Neural progenitor cell (in vitro differentiated cells): ENCODE measurements around the gene CALU. TPM values are rescaled to one million over a fixed set of nuclear protein-coding genes. Genes with fewer than 3 reads are reported as not detected.

Source experiments
- DNase-seq: peaks from one replicate; pipeline ENCODE4 v3.0.0-alpha.2; 2016; ENCODE audit warnings: low spot score
- H2AFZ ChIP-seq: fragments of 200-600 bp; sonication (generic); replicated peaks from 2 replicates; pipeline ENCODE4 v1.6.1; 2016; ENCODE audit warnings: antibody characterized with exemption
- H3F3A ChIP-seq: fragments of 200-600 bp; sonication (generic); 2 replicates; pipeline ENCODE4 v1.6.1; 2016; ENCODE audit warnings: antibody characterized with exemption, low read depth
- H3K27ac ChIP-seq: fragments of 200-600 bp; sonication (generic); 2 replicates; pipeline ENCODE4 v1.5.1; 2016; ENCODE audit warnings: mild to moderate bottlenecking
- H3K27me3 ChIP-seq: fragments of 200-600 bp; sonication (generic); 2 replicates; pipeline ENCODE4 v1.6.1; 2016; ENCODE audit warnings: mild to moderate bottlenecking, moderate library complexity
- H3K36me3 ChIP-seq: fragments of 200-600 bp; sonication (generic); 2 replicates; pipeline ENCODE4 v1.5.1; 2016
- H3K4me1 ChIP-seq: fragments of 200-600 bp; sonication (generic); 2 replicates; pipeline ENCODE4 v1.6.1; 2016; ENCODE audit warnings: mixed run types
- H3K4me2 ChIP-seq: fragments of 200-600 bp; sonication (generic); 2 replicates; pipeline ENCODE4 v1.6.1; 2016
- H3K4me3 ChIP-seq: fragments of 200-600 bp; sonication (generic); 2 replicates; pipeline ENCODE4 v1.5.1; 2016
- H3K79me2 ChIP-seq: fragments of 200-600 bp; sonication (generic); 2 replicates; pipeline ENCODE4 v1.6.1; 2016; ENCODE audit warnings: low read depth
- H3K9ac ChIP-seq: fragments of 200-600 bp; sonication (generic); 2 replicates; pipeline ENCODE4 v1.6.1; 2016
- H3K9me3 ChIP-seq: fragments of 200-600 bp; sonication (generic); 2 replicates; pipeline ENCODE4 v1.5.1; 2016; ENCODE audit warnings: low read depth
- H4K20me1 ChIP-seq: fragments of 200-600 bp; sonication (generic); 2 replicates; pipeline ENCODE4 v1.6.1; 2016; ENCODE audit warnings: low read depth
- H3K27ac Mint-ChIP-seq: 3 replicates; pipeline ENCODE4 v1.8.0; 2021; ENCODE audit warnings: mixed read lengths
- H3K27me3 Mint-ChIP-seq: 2 replicates; pipeline ENCODE4 v1.8.0; 2022; ENCODE audit warnings: low read depth, mild to moderate bottlenecking, inconsistent platforms, moderate library complexity, mixed read lengths; ENCODE audit not compliant: insufficient read depth
- H3K36me3 Mint-ChIP-seq: 3 replicates; pipeline ENCODE4 v1.8.0; 2021; ENCODE audit warnings: mixed read lengths
- H3K4me1 Mint-ChIP-seq: 3 replicates; pipeline ENCODE4 v1.8.0; 2021; ENCODE audit warnings: mixed read lengths
- H3K4me3 Mint-ChIP-seq: 3 replicates; pipeline ENCODE4 v1.8.0; 2021; ENCODE audit warnings: mild to moderate bottlenecking, moderate library complexity, mixed read lengths
- H3K9me3 Mint-ChIP-seq: 3 replicates; pipeline ENCODE4 v1.8.0; 2020; ENCODE audit warnings: mixed read lengths
- CTCF ChIP-seq: fragments of 200-600 bp; sonication (generic); IDR thresholded peaks from 2 replicates; pipeline ENCODE4 v1.5.1; 2017; ENCODE audit warnings: antibody characterized with exemption, mild to moderate bottlenecking
- EZH2 ChIP-seq: fragments of 200-600 bp; sonication (generic); IDR thresholded peaks from 2 replicates; pipeline ENCODE4 v1.6.1; 2017; ENCODE audit warnings: antibody characterized with exemption, mild to moderate bottlenecking, moderate library complexity
- EZH2phosphoT487 ChIP-seq: fragments of 200-600 bp; sonication (generic); IDR thresholded peaks from 2 replicates; pipeline ENCODE4 v1.6.1; 2017; ENCODE audit warnings: antibody characterized with exemption
- total RNA-seq: library from RNA; depleted of rRNA; stranded (reverse); fragments of >200 nt; gene quantifications from 2 replicates; pipeline ENCODE4 v1.2.3, GENCODE V29; 2015; ENCODE audit warnings: low replicate concordance

The CALU gene
- total RNA-seq, 1 donor from 2014 or later, result 234 TPM

DNA sequence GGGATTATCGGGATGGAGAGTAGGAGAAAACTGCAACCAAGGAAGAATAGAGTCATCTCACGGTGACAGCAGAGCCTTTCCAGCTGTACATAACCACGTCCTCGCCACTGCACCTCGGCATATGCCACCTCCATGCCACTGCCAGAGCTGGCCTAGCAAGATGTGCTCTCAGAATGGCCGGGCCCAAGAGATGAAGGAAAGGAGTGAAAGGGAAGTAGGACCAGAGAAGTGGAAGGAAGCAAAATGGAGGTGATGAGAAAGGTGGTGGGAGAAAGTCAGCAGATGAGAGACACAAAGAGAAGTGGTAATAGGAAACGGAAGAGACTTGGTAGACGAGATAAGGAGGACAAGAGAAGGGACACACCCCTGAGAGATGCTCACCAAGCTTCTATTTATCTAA, 8.0 kb upstream of the CALU start:
- H3K4me1 ChIP-seq, result peaks cover 4% of the 10 kb centered on the region
- no peaks in the 10 kb centered on the region for H3K27me3 Mint-ChIP-seq
- H4K20me1 ChIP-seq, result no peaks in the 10 kb centered on the region
- no peaks in the 10 kb centered on the region for H3K9me3 ChIP-seq
- no peaks in the 10 kb centered on the region for H3K79me2 ChIP-seq
- no peaks in the 10 kb centered on the region for H3K9me3 Mint-ChIP-seq
- H3K9ac ChIP-seq, result no peak overlapping the region
- no peak for DNase-seq
- no peak for TF ChIP-seq EZH2phosphoT487
- peak overlapping the region; percentile 15 for H3K4me3 Mint-ChIP-seq
- peaks cover 12% of the 10 kb centered on the region for H3K4me1 Mint-ChIP-seq
- no peak overlapping the region for H2AFZ ChIP-seq
- H3F3A ChIP-seq, result no peaks in the 10 kb centered on the region
- no peak overlapping the region for H3K27ac ChIP-seq
- H3K4me2 ChIP-seq, result no peak overlapping the region
- no peaks in the 10 kb centered on the region for H3K36me3 ChIP-seq
- H3K27ac Mint-ChIP-seq, result no peak overlapping the region
- H3K4me3 ChIP-seq, result no peak overlapping the region
- H3K36me3 Mint-ChIP-seq, result no peaks in the 10 kb centered on the region
- no peaks in the 10 kb centered on the region for H3K27me3 ChIP-seq

DNA sequence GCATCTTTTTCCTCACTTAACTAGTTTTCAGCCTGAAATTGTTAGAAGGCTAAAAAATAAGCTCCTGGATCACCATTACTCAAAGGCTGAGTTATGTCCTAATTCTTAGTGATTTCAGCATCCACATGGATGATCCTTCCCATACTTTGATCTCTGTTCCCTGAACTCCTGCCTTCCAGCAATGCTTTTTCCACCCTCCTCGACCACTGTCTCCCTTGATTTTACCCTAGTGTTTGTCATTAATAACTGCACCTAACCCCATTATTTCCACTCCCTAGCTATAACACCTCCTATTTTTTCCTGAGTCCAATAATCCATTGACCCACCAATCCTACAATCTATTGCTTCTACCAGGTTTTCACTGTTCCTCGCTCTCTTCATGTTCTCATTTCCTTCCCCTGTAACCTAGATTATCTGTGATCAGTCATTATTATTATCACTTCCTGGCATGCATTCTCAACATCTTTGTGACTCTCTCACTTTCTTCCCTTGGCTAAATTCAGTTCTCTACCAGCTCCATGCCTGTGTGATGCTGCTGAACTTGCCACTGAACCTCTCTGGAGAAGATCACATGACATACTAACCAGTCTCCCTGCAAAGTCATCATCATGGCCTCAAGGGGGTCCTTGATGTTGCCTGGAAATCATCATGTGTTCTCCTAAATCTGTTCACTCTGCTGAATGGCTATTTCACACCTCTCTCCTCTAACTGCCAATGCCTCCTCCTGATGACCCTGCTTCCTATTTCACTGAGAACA, 6.5 kb upstream of the CALU start:
- Mint-ChIP-seq H3K4me3 (no peak overlapping the region), H3K9me3 (no peaks in the 10 kb centered on the region), H3K4me1 (peaks cover 1% of the 10 kb centered on the region), H3K27me3 (peaks cover 2% of the 10 kb centered on the region), H3K36me3 (no peaks in the 10 kb centered on the region), H3K27ac (no peak overlapping the region)
- Histone ChIP-seq H3K9me3 (no peaks in the 10 kb centered on the region), H2AFZ (no peak overlapping the region), H3K27ac (no peak overlapping the region), H3K4me1 (peaks cover 2% of the 10 kb centered on the region), H3K79me2 (no peaks in the 10 kb centered on the region), H3K36me3 (no peaks in the 10 kb centered on the region), H3F3A (peaks cover 1% of the 10 kb centered on the region), H3K9ac (no peak overlapping the region), H3K4me2 (no peak overlapping the region), H3K27me3 (no peaks in the 10 kb centered on the region), H3K4me3 (no peak overlapping the region), H4K20me1 (no peaks in the 10 kb centered on the region)
- no peak for DNase-seq
- TF ChIP-seq CTCF, result no peak
- no peak for TF ChIP-seq EZH2phosphoT487

DNA sequence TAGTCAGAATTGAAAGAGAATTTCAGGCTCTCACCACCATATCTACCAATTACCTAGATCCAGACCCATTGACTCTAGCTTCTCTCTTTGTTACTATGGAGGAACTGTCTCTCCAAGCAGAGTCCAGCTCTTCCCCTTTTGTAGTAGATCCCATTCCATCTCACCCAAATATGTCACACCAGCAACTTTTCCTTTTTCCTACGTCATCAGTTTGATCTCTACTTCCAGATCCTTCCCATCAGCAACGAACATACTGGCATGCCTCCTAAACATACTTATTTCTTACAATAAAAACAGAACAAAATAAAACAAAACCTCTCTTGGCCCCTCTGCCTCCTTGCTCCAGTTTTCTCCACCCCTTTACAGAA, 5.9 kb upstream of the CALU start:
- Histone ChIP-seq H3K27me3 (no peaks in the 10 kb centered on the region), H2AFZ (no peak overlapping the region), H4K20me1 (no peaks in the 10 kb centered on the region), H3K36me3 (no peaks in the 10 kb centered on the region), H3K4me1 (peaks cover 5% of the 10 kb centered on the region), H3K9ac (no peak overlapping the region), H3K27ac (no peak overlapping the region), H3F3A (peaks cover 7% of the 10 kb centered on the region), H3K4me3 (no peak overlapping the region), H3K9me3 (no peaks in the 10 kb centered on the region), H3K4me2 (no peak overlapping the region), H3K79me2 (no peaks in the 10 kb centered on the region)
- no peak overlapping the region for H3K4me3 Mint-ChIP-seq
- H3K27me3 Mint-ChIP-seq, result peaks cover 2% of the 10 kb centered on the region
- H3K9me3 Mint-ChIP-seq, result no peaks in the 10 kb centered on the region
- H3K27ac Mint-ChIP-seq, result no peak overlapping the region
- DNase-seq, result no peak
- TF ChIP-seq EZH2phosphoT487 (no peak), CTCF (no peak), EZH2 (no peak)
- no peaks in the 10 kb centered on the region for H3K36me3 Mint-ChIP-seq
- peaks cover 5% of the 10 kb centered on the region for H3K4me1 Mint-ChIP-seq

DNA sequence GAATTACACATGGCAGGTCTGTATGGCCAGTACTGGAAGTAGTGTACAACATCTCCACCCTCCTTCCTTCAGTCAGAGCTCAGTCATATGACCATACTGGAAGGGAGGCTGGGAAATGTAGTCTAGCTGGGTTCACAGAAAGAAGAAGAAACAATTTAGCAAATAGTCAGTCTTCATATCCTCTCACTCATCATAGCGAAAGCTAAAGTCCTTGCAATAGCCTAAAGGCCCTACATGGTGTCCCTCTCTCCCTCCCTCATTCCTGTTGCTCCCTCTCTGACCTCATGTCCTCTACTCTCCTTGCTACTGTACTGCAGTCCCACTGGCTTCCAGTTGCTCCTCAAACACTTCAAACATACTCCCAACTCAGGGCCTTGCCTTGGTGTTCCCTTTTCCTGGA, 4.3 kb upstream of the CALU start:
- H3K4me3 ChIP-seq, result no peak overlapping the region
- Mint-ChIP-seq H3K36me3 (no peaks in the 10 kb centered on the region), H3K27me3 (peaks cover 4% of the 10 kb centered on the region), H3K4me1 (peaks cover 14% of the 10 kb centered on the region), H3K27ac (no peak overlapping the region), H3K9me3 (no peaks in the 10 kb centered on the region), H3K4me3 (no peak overlapping the region)
- no peak overlapping the region for H3K9ac ChIP-seq
- peaks cover 10% of the 10 kb centered on the region for H3K4me1 ChIP-seq
- H3K27ac ChIP-seq, result no peak overlapping the region
- H3K27me3 ChIP-seq, result no peaks in the 10 kb centered on the region
- H3F3A ChIP-seq, result peaks cover 14% of the 10 kb centered on the region
- TF ChIP-seq CTCF, result no peak
- TF ChIP-seq EZH2, result no peak
- TF ChIP-seq EZH2phosphoT487, result no peak
- no peaks in the 10 kb centered on the region for H3K36me3 ChIP-seq
- H3K79me2 ChIP-seq, result peaks cover 7% of the 10 kb centered on the region
- no peak for DNase-seq
- no peaks in the 10 kb centered on the region for H3K9me3 ChIP-seq
- H3K4me2 ChIP-seq, result no peak overlapping the region
- peaks cover 5% of the 10 kb centered on the region for H4K20me1 ChIP-seq
- H2AFZ ChIP-seq, result no peak overlapping the region
